GM12891 (cell line): Measurements from ENCODE around the gene ZSCAN12.

Experiments
- PAX5 ChIP-seq: IDR thresholded peaks from 2 replicates; pipeline ENCODE4 v1.6.1; 2011; ENCODE audit warnings: low read length, moderate library complexity, mild to moderate bottlenecking; ENCODE audit not compliant: insufficient read depth, severe bottlenecking
- POLR2A ChIP-seq: IDR thresholded peaks from 2 replicates; pipeline ENCODE4 v1.6.1; 2011; ENCODE audit warnings: low read depth, low read length, control low read depth
- POLR2AphosphoS5 ChIP-seq: IDR thresholded peaks from 2 replicates; pipeline ENCODE4 v1.6.1; 2011; ENCODE audit warnings: low read depth, low read length, control low read depth
- POU2F2 ChIP-seq: IDR thresholded peaks from 2 replicates; pipeline ENCODE4 v1.6.1; 2011; ENCODE audit warnings: low read depth, mild to moderate bottlenecking, control low read depth, low read length, moderate library complexity
- TAF1 ChIP-seq: IDR thresholded peaks from 2 replicates; pipeline ENCODE4 v1.6.1; 2011; ENCODE audit warnings: low read depth, low read length, control low read depth

GRCh38 chr6:28449056-28449455 is 49.5 kb upstream of the ZSCAN12 start:
- TF ChIP-seq POLR2AphosphoS5 (no peak), POLR2A (no peak), POU2F2 (no peak), TAF1 (no peak), PAX5 (no peak)
